CD4-positive, alpha-beta T cell treated with Interferon alpha-2 for 1 hour (primary cell): ENCODE results near the gene GPAT2.
"Not testable (repeated sequence)": the region's sequence is repeated elsewhere in the genome, so short reads cannot be mapped to it uniquely, and the experiment has no call there.

ENCODE experiments used
- DNase-seq, 2 donors: peaks; one replicate each; pipeline ENCODE4 v3.0.0-alpha.2; 2020 to 2022

Gene GPAT2

GRCh38 chr2:96064047-96064675, 29.4 kb upstream of the GPAT2 start:
- not testable (repeated sequence) for DNase-seq

GRCh38 chr2:96063116-96063899, 28.6 kb upstream of the GPAT2 start:
- DNase-seq, result peak in 1 of 2 donors; percentile 23

- DNase-seq, result not testable (repeated sequence)
Observed at GRCh38 chr2:96062483-96062882, 27.8 kb upstream of the GPAT2 start.

GRCh38 chr2:96061901-96062300, 27.2 kb upstream of the GPAT2 start:
- DNase-seq, result not testable (repeated sequence)

- DNase-seq, result not testable (repeated sequence)
Observed at GRCh38 chr2:96061197-96061817, 26.6 kb upstream of the GPAT2 start.

GRCh38 chr2:96060325-96060724, 25.6 kb upstream of the GPAT2 start:
- not testable (repeated sequence) for DNase-seq

GRCh38 chr2:96059443-96059842, 24.7 kb upstream of the GPAT2 start:
- DNase-seq, result not testable (repeated sequence)

GRCh38 chr2:96055830-96056229, 21.1 kb upstream of the GPAT2 start:
- not testable (repeated sequence) for DNase-seq

- DNase-seq, result not testable (repeated sequence)
Observed at GRCh38 chr2:96054537-96054936, 19.8 kb upstream of the GPAT2 start.

GRCh38 chr2:96053385-96053784, 18.7 kb upstream of the GPAT2 start:
- DNase-seq, result not testable (repeated sequence)

GRCh38 chr2:96052632-96053031, 17.9 kb upstream of the GPAT2 start:
- not testable (repeated sequence) for DNase-seq

- not testable (repeated sequence) for DNase-seq
Observed at GRCh38 chr2:96049917-96050262, 15.2 kb upstream of the GPAT2 start.

- DNase-seq, result not testable (repeated sequence)
Observed at GRCh38 chr2:96049049-96049916, 14.6 kb upstream of the GPAT2 start.

- DNase-seq, result not testable (repeated sequence)
Observed at GRCh38 chr2:96035554-96035953, 838 bp upstream of the GPAT2 start.

GRCh38 chr2:96033997-96034396, 719 bp downstream of the GPAT2 start:
- DNase-seq, result not testable (repeated sequence)

GRCh38 chr2:96027725-96028325, 6.9 kb downstream of the GPAT2 start:
- DNase-seq, result not testable (repeated sequence)

GRCh38 chr2:96025755-96026154, 9.0 kb downstream of the GPAT2 start:
- not testable (repeated sequence) for DNase-seq

GRCh38 chr2:96025194-96025492, 9.6 kb downstream of the GPAT2 start:
- DNase-seq, result no peak

- DNase-seq, result no peak
Observed at GRCh38 chr2:96024336-96025193, 10.2 kb downstream of the GPAT2 start.

- DNase-seq, result not testable (repeated sequence)
Observed at GRCh38 chr2:96023701-96024100, 11.0 kb downstream of the GPAT2 start.

- peak; percentile 73 to 80 for DNase-seq
Observed at GRCh38 chr2:96022701-96023447, 11.8 kb downstream of the GPAT2 start.
